ENCODE measurements around the gene SCARF2.

The SCARF2 gene

DNA sequence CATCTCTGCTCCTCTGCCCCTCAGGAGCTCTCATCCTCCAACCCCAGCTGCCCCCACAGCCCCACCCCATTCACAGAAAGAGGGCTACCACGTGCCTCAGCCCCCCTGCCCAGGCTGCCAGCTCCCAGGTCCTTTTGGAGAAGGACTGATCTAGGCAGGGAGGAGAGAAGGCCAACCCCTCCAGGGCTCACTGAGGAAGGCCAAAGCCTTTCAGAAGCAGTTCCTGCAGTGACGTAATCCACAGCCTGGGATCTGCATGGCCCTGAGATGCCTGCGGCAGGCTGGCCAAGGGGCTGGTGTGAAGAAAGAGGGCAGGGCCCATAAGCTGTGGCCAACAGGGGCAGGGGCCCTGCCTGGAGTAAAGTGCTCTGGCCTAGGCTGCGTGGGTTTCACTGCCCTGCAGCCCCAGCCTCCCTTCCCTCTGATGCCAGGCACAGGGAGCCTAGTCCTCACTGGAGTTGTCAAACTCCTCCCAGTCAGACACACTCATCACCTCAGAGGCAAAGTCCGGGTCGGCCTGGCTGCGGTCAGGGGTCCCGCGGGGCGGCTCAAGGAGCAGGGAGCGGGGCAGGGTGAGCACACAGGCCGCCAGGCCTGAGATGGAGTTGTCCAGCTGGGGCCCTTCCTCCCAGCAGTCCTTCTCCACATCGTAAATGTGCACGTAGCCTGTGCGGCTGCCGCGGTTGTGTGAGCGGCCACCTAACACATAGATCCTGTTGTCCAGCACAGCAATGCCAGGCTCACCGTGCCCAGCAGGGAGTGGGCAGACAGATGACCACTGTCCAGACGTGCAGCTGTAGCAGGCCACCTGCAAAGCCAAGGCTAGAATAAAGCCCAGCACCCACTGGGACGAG, 4.2 kb upstream of the SCARF2 start:
- no peak for DNase-seq (ENCODE audit: extremely low read depth in 1 of 2, low read depth in 1 of 2)

GRCh38 chr22:20440637-20441591, 3.3 kb upstream of the SCARF2 start:
- DNase-seq (ENCODE audit: extremely low read depth in 1 of 2, low read depth in 1 of 2), result no peak

DNA sequence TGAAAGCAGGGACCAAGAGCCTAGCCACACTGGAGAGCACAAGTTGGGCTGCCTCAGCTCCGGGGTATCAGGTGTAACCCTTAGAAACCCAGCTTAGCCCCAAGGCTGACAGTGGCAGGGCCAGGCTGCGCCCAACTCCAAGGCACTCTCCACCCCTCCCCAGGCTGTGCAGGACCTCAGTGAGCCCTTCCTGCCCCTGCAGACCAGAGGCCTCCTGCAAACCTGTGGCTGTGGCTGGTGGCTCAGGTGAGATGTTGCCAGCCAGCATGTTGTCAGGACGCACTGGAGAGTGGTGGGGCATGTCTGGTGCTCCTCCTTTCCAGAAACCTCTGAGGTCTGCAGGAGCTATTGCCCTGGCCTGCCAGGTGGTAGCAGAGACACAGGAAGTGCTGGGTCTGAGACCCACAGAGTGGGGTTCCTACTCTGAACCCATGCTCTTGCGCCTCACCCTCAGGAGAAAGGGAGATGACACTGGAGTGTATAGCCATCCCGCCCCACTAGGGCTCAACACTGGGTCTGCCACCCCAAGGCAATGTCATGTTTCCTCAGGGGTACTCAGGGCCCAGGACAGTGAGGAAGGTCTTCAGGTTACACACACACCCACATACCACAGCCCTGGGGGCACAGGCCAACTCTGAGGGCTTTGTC, 2.4 kb upstream of the SCARF2 start:
- no peak for DNase-seq (ENCODE audit: extremely low read depth in 1 of 2, low read depth in 1 of 2)

- no peak for DNase-seq (ENCODE audit: extremely low read depth in 1 of 2, low read depth in 1 of 2)
Measured at GRCh38 chr22:20439556-20439927, 1.9 kb upstream of the SCARF2 start.

DNA sequence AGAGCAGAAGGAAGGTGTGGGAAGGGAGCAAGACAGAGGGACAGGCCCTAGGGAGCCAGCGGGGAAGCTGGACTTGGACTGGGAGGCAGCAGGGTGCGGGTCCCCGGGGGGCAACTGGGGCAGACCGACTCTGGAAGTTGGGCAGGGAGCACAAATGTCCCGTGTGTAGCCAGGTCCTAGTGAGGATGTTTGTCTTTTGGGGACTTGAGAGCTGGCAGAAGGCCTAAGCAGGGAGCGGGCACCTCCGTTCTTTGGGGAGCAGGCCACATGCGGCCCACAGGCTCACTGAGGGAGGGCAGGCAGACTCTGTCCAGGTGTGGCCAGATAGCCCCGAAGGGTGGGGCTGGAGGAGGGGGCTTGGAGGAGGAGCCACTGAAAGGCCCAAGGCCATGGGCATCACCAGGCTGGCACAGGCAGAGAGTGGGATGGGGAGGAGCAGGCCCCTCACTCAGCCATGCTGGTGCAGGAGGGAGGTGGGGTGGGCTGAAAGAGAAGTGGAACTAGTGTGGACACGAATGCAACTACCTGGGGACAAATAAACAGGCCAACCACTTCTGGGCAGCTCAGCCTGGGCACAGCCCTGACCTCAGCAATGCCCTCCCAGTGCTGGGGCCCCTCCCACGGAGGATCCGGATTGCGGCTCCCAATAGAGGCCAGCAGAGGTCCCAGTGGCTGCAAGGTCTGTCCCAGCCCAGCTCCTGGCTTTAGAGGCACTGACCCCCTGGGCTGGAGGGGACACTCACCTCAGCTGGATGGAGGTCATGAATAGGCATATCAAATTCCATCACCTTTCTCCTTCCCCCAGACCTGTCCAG, 1.3 kb upstream of the SCARF2 start:
- no peak for DNase-seq (ENCODE audit: extremely low read depth in 1 of 2, low read depth in 1 of 2)

DNA sequence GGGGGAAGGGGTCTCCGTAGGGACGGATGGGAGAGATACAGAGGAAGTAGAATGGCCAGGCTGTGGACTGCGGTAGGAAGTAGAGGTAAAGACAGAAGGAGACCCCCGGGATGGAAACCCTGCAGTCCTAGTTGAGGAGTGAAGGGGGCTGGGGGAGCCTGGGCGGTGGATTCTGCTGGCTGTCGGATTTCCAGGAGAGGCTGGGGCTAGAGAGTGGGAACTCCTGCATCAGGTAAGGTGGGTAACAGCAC, 727 bp upstream of the SCARF2 start:
- DNase-seq (ENCODE audit: extremely low read depth in 1 of 2, low read depth in 1 of 2), result no peak

DNA sequence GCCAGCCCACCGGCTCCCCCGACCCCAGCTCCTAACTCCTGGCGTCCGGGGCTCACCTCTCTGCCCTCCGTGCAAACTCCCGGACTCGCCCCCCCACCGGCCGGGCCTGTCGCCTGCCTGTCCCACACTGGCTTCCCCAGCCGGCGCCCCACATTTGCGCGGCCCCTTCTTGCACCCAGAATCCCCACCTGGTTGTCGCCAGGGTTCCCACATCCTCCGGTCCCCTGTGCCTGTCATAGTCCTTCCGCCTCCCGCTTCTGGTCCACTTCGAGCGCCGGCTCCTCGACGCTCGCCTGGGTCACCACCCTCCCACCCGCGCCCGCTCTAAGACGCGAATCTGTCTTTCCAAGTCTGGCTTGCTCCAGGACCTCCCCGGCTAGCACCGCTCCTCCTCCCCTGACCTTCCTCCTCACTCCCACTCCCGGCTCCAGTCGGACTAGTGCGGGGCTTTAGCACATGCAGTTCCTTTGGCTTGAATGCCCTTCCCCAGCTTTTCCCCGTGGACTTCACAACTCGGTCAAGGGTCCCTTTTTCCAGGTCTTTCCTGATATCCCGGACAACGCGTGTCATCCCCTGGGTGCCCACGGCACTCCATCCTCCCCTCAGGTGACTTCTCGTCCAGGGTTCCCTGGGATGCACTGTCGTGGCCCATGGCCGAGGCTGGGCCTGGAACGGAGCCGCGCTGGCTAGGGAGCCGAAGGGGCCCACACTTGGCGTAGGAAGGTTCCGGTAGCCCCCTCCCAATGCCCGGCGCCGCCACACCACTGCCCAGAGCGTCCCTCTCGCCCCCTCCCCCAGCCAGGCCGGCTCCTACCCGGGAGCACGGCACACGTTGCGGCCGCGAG, 635 bp downstream of the SCARF2 start:
- DNase-seq (ENCODE audit: extremely low read depth in 1 of 2, low read depth in 1 of 2), result no peak

DNA sequence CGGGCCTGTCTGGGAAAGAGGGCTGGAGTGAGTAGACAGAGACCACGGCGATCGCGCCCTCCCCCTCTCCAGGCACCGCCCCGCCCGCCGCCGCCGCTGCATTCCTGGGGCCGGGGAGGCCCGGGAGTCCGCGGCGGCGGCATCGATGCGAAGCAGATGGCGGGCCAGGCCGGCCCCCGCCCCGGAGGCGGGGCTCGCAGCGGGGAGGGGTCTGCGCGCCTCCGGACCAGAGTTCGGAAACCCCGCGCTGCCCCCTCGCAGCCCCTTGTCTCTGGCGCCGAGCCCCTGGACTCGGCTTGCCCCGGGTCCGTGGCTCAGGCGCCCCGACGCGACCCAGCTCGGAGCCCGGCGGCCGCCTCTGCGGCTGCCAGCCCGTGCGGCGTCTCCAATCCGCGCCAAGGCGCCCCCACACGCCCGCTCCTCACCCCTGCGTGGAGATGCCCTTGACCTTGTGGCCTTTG, 1.3 kb downstream of the SCARF2 start:
- DNase-seq (ENCODE audit: extremely low read depth in 1 of 2, low read depth in 1 of 2), result no peak

GRCh38 chr22:20435436-20436306, 2.0 kb downstream of the SCARF2 start:
- DNase-seq (ENCODE audit: extremely low read depth in 1 of 2, low read depth in 1 of 2), result no peak

- DNase-seq (ENCODE audit: extremely low read depth in 1 of 2, low read depth in 1 of 2), result no peak
Measured at GRCh38 chr22:20434773-20435172, 2.9 kb downstream of the SCARF2 start.

DNA sequence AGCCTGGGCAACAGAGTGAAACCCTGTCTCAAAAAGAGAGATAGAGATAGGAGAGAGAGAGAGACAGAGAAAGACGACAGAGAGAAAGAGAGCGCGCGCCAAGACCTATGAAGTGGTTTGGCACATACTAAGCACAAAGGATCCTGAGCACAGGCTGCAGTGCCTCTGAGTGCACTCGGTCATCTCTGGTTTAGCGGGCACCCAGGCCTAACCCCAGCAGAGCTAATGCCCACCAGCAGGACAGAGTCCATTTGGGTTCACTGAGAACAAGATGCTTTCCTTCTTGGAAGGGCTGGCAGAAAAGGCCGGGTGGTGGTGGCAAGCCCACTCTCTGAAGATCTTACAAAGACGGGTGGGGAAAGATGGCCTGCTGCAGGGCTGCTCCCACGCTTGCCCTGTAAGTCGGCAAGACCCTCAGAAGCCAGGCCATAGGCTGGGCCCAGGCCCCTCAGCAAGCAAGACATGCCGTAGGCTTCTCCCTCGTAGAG, 3.3 kb downstream of the SCARF2 start:
- DNase-seq (ENCODE audit: extremely low read depth in 1 of 2, low read depth in 1 of 2), result no peak

DNA sequence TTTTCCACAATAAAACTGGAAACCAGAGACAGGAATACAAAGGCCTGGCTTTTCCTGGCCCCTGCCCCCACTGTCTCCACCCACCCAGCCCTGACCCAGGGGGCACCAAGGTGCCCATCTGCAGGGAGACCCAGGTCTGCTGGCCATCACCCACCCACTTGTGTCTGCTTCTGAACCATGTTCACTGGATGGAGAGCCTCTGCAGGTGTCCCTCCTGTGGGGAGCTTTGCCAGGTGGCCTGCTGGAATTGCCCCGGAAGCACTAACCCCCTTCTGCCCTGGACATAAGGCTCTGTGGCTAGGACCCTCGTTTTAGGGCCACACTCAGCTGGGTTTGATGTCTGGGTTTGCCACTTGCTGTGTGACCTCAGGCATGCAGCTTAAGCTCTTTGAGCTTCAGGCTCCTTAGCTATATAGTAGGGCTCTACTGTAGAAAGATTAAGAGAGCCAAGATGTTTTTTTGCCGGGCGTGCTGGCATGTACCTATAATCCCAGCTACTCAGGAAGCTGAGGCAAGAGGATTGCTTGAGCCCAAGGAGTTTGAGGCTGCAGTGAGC, 3.9 kb downstream of the SCARF2 start:
- no peak for DNase-seq (ENCODE audit: extremely low read depth in 1 of 2, low read depth in 1 of 2)

- no peak for DNase-seq (ENCODE audit: extremely low read depth in 1 of 2, low read depth in 1 of 2)
Measured at GRCh38 chr22:20433191-20433590, 4.4 kb downstream of the SCARF2 start.

- DNase-seq (ENCODE audit: extremely low read depth in 1 of 2, low read depth in 1 of 2), result no peak
Measured at GRCh38 chr22:20432244-20432686, 5.4 kb downstream of the SCARF2 start.

DNA sequence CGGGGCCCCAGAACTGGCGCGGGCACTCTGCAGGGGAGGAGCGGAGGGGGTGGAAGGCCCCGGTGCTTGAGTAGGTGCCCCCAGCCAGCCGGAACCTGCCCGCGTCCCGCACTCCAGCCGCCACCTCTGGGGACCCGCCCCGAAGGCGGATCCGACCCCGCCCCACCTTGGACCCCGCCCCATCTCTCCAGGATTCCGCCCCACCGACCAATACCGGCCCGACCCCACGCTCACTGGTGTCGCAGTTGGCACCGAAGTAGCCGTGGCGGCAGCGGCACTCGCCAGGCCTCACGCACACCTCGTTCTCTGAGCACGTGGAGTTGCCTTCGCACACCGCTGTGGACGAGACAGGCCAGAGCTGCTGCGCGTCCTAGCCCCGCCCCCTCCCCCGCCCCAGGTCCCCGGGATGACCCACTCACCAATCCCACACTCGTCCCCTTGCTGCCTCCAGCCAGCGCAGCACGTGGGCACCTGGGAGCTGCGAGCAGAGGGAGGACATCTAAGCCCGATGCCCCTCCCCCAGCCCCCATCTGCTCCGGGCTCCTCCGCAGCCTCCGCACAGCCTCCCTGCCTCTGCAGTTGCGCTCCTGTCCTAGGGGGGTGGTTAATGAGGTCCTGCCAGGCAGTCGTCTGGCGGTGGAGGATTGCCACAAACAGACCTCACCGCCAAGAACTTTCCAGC, 6.0 kb downstream of the SCARF2 start:
- DNase-seq (ENCODE audit: extremely low read depth in 1 of 2, low read depth in 1 of 2), result no peak

- DNase-seq (ENCODE audit: extremely low read depth in 1 of 2, low read depth in 1 of 2), result peak; percentile 30 to 31
Measured at GRCh38 chr22:20430720-20431510, 6.7 kb downstream of the SCARF2 start.

Measured in stimulated activated CD8-positive, alpha-beta memory T cell treated with anti-CD3 and anti-CD28 coated beads, Interleukin-7, amount 100 ng/mL, for 48 hours (primary cell).